C4-2B (cell line): ENCODE data around the gene PFKFB3.

Experiments used
- CTCF ChIP-seq: fragments of 450-650 bp; conservative IDR thresholded peaks from 2 replicates; pipeline ENCODE4 v1.5.1; 2017; ENCODE audit warnings: mild to moderate bottlenecking
- ZFX ChIP-seq: fragments of 450-650 bp; IDR thresholded peaks from 2 replicates; pipeline ENCODE4 v1.6.1; 2017

GRCh38 chr10:6260843-6261242 is 58.1 kb downstream of the PFKFB3 start:
- TF ChIP-seq CTCF (no peak), ZFX (no peak)
